GM18868 (cell line): ENCODE results near the gene TP53RK.
"Not testable (repeated sequence)": the region's sequence is repeated elsewhere in the genome, so short reads cannot be mapped to it uniquely, and the experiment has no call there.

ENCODE experiments used
- ATAC-seq: cut with Tn5 transposase; IDR thresholded peaks from one replicate; pipeline ENCODE4 v1.9.1; 2021; ENCODE audit warnings: mild to moderate bottlenecking, moderate library complexity; ENCODE audit not compliant: unreplicated experiment

The TP53RK gene

GRCh38 chr20:46683939-46684750, 5.1 kb downstream of the TP53RK start:
- ATAC-seq: no peak

GRCh38 chr20:46683668-46683938, 5.6 kb downstream of the TP53RK start:
- ATAC-seq: no peak

DNA sequence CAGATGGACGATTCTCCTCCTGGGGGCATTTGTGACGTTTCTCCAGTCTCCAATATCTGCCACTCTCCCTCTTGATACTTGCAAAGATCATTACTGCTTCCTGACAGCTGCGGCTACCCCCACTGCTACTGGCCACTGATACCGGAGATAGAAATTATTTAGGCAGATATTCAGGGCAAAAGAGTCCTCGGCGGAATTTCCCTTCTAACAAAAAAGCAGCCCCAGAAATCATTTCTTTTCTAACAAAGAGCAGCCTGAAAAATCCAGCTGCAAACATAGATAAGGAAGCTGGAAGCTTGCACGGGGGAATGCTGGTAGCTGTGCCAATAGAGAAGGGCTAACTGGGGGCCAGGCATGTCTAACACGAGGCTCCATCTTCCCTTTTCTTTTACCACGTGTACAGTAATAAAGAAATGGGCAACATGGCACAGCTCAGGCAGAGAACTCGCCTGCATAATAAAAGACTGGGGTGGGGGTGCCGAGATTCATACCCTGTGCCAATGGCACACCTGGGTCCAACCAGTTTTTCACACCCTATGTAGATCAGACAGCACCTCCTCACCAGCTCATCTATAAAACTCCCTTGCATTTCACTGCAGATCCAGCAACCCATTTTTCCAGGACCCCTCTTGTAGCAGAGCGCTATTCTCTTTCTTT, 6.1 kb downstream of the TP53RK start:
- no peak for ATAC-seq

DNA sequence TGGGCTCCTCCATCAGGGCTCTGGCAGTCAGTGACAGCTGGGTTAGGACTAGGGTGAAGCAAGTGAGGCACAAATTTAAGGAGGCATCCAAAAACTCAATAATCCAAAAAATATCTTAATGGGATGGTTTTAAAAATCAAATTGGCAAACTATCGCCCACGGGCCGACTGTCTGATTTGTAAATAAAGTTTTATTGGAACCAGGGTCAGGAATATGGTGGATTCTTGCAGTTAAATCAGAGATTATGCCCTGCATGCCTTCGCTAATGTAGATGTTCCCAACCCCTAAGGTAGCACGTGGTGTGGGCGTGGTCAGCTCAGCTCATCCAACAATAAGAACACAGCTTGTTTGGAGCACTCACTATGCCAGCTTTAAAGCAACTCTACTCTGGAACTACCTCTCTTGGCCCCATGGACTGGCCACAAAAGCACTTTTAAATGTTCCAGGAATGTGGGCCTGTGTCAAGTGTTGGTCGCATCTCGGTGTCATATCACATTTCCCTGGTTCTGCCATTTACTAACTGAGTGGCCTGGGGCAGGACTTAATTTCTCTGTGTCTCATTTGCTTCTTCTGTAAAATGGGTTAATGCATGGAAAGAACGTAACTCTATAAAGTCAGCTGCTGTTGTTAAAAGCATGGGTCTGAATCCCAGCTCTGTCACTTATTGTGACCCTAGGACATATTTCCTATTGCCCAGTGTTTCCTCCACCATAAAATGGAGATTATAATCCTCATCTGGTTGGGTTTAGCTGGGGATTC, 7.0 kb downstream of the TP53RK start:
- no peak for ATAC-seq

- ATAC-seq: no peak
Measured at GRCh38 chr20:46681032-46681854, 8.0 kb downstream of the TP53RK start.

DNA sequence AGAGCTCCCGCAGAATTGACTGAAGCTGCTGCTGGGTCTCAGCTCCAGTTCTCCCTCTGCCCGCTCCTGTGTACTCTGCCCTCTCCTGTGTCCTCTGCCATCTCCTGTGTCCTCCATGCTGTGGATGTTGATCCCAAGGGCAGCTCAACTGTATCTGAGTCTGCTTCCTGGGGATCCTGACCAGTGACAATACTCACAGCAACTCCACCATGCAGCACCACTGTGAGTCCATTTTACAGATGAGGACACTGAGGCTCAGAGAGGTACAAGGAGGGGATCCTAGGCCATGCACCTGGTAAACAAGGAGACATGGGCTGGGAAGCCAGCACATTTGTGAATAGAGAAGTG, 8.6 kb downstream of the TP53RK start:
- no peak for ATAC-seq

- ATAC-seq: no peak
Measured at GRCh38 chr20:46678516-46678915, 10.7 kb downstream of the TP53RK start.

DNA sequence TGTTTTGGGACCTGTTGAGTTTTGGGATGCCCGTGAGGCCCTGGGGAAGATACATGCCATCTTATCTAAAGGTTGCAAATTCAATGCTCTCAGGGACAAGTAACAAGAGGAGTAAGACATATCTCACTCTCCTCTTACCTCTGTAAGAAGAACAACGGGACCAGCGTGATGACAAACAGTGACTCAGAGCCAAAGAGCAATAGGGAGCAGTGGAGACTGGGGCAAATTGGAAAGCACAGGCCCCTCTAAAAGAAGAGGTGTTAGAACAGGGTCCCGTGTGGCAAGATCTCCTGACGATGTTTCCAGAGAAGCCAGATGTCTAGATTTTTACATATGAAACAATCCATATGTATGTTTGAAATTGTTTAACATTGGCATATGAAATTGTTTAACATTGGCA, 11.6 kb downstream of the TP53RK start:
- no peak for ATAC-seq

DNA sequence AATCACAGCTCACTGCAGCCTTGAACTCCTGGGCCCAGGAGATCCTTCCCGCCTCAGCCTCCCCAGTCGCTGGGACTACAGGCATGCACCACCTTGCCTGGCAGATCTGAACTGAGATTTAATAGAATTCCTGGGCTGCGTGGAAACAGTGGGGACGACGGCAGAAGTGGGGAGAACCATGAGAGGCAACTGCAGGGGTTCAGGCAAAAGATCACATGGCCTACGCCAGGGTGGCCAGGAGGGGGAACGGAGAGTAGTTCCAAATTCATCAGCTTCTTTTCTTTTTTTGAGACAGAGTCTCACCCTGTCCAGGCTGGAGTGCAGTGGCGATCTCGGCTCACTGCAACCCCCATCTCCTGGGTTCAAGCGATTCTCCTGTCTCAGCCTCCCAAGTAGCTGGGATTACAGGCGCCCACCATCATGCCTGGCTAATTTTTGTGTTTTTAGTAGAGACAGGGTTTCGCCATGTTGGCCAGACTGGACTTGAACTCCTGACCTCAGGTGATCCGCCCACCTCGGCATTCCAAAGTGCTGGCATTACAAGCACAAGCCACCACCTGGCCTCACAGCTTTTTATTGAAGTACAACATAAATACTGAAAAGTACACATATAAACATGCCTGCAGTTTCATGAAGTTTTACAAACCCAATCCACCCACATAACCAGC, 12.5 kb downstream of the TP53RK start:
- ATAC-seq: not testable (repeated sequence)

DNA sequence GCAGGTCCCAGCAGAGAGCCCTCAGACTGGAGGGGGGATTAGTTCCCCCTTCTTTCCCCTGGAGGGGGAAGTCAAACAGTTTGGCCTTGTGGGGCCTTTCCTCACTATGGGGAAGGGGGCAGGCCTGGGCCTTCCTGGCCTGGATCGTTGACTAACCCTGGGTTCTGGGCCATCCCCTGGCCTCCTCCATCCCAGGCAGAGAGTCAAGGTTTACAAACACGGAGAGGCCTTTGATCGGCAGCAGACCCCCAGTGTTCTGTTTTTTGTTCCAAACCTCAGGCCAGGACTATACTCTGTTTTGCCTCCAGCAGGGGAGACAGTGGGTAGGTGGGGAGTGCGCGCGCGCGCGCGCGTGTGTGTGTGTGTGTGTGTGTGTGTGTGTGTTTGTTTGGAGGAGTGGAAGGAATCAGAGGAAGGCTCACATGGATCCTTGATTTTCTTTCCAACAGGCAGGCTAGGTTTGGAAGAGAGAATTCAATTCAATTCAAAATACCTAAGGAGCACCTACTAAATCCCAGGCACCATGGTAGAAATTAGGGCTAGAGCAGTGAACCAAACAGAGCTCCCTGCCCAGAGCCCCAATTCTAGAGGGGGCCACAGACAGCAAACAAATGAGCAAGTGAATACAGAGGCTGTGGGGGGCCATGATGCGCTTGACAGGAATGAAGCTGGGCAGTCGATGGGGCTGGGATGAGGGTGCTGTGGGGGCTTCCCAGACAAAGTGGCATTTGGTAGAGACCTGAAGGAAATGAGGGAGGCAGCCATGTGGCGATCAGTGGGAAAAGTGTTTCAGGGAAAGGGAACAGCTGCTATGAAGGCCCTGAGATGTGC, 14.8 kb downstream of the TP53RK start:
- ATAC-seq: no peak

- no peak for ATAC-seq
Measured at GRCh38 chr20:46673394-46674252, 15.6 kb downstream of the TP53RK start.

DNA sequence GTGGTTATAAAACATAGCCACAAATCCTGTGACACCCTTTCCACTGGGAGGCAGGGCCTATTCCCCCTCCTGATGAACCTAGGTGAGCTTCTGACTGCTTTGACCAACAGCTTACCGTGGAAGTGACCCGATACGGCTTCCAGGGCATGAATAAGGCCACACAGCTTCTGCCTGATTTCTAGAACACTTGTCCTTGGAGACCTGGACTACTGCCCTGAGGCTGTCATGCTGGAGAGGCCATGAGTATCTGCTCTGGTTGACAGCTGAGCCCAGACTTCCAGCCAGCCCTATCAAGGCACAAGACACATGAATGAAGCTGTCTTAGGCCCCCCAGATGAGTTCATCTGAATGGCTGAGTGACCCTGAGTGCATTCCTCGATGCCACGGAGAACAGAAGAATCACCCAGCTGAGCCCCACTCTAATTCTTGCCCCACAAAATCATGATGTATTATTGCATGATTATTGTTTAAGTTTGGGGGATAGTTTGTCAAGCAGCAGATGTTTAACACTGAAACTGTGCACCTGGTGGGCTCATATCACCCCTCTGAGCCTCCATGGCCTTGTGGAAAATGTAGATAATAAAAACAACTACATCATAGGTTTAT, 16.6 kb downstream of the TP53RK start:
- no peak for ATAC-seq

- ATAC-seq: no peak
Measured at GRCh38 chr20:46671866-46672542, 17.2 kb downstream of the TP53RK start.

DNA sequence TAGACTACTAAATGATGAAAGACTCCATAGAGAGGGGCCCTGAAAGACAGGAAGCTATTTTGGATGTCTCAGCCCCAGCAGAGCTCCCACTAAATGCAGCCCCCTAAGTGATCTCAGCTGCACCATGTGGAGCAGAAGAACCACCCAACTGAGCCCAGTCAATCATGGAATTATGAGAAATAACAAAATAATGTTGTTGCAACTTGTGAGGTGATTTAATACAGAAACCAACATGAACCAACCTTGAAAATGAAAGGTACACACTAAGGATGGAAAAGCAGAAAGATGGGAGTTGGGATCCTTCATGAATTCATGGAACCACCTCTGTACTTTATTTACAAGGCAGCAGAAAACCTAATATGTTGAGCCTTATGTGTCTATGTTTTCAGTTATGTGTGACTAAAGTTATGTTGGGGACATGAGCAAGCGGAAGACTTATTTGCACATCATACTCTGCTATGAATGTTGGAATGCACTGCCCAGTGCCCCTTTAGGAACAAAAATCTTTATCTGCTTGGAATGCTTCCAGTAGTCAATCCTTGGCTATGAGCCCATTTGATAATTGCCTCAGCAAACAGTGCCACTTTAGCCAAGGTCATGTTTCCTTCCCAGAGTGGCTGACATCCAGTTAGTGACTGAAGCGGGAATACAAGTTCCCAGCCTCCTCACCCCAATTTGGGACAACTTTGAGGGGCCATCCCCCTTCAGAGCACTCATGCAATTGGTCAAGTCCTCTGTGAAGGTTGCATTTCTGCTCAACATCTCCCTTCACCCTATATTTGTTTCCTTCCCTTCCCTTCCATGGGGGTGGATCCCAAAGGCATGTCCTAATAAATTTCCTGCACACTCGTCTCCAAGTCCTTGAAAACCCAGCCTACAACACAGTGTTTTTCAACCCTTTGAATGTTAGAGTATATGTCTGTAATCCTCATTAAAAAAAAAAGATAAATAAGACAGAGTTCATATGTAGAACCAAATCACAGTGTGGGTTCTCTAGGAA, 18.4 kb downstream of the TP53RK start:
- ATAC-seq: no peak

DNA sequence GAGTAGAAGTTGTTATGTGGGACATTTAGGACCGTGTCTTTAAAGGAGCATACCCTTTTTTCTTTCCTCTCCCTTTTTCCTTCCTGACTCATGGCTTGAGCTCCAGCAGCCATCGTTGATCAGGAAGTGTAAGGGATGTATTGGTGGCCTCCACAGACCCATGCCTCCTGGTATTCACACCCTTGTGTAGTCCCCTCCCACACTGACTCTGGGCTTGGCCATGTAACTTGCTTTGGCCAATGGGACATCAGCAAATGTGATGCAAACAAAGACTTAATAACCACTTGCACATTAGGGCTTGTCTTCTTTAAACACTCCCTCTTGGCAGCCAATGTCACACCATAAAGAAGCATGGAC, 19.0 kb downstream of the TP53RK start:
- no peak for ATAC-seq

GRCh38 chr20:46666818-46667515, 22.3 kb downstream of the TP53RK start:
- ATAC-seq: no peak
